ENCODE results near the gene OR2J2.
"Not testable (repeated sequence)": the region's sequence is repeated elsewhere in the genome, so short reads cannot be mapped to it uniquely, and the experiment has no call there.

Gene OR2J2

GRCh38 chr6:29170607-29171006 lies at the start of gene OR2J2:
Gene OR2J2 (plus strand): TSS chr6:29170907. CDS start chr6:29173636, 2,729 bp downstream.
- not testable (repeated sequence) for H3K27ac ChIP-seq; DNase-seq (ENCODE audit: low spot score); H3K4me3 ChIP-seq

- TF ChIP-seq CTCF (IDR thresholded peaks at IDR 0.05), result no peak
- DNase-seq (ENCODE audit: low spot score), result no peak
- Histone ChIP-seq H3K4me3 (no peak overlapping the region), H3K27ac (no peak overlapping the region)
Measured at GRCh38 chr6:29129326-29130012, 41.2 kb upstream of the OR2J2 start.

GRCh38 chr6:29130644-29131043 lies 40.1 kb upstream of the OR2J2 start:
- TF ChIP-seq CTCF (IDR thresholded peaks at IDR 0.05), result no peak
- no peak overlapping the region for H3K4me3 ChIP-seq
- no peak for DNase-seq (ENCODE audit: low spot score)
- H3K27ac ChIP-seq, result no peak overlapping the region

- TF ChIP-seq CTCF (IDR thresholded peaks at IDR 0.05), result no peak
- no peak overlapping the region for H3K4me3 ChIP-seq
Measured at GRCh38 chr6:29131691-29132090, 39.0 kb upstream of the OR2J2 start.

GRCh38 chr6:29137724-29138123 lies 33.0 kb upstream of the OR2J2 start:
- no peak overlapping the region for H3K4me3 ChIP-seq
- no peak overlapping the region for H3K27ac ChIP-seq
- no peak for DNase-seq (ENCODE audit: low spot score)
- TF ChIP-seq CTCF (IDR thresholded peaks at IDR 0.05), result no peak

More at GRCh38 chr6:29131691-29132090, 39.0 kb upstream of the OR2J2 start:
- DNase-seq (ENCODE audit: low spot score), result no peak
- H3K27ac ChIP-seq, result no peak overlapping the region

- TF ChIP-seq CTCF (IDR thresholded peaks at IDR 0.05), result no peak
- H3K4me3 ChIP-seq, result no peak overlapping the region
- no peak overlapping the region for H3K27ac ChIP-seq
- no peak for DNase-seq (ENCODE audit: low spot score)
Measured at GRCh38 chr6:29141606-29142005, 29.1 kb upstream of the OR2J2 start.

GRCh38 chr6:29142309-29142708 lies 28.4 kb upstream of the OR2J2 start:
- H3K4me3 ChIP-seq, result no peak overlapping the region
- no peak for DNase-seq (ENCODE audit: low spot score)
- no peak for TF ChIP-seq CTCF (IDR thresholded peaks at IDR 0.05)
- H3K27ac ChIP-seq, result no peak overlapping the region
